ENCODE measurements around the gene CWC27.

GRCh38 chr5:64859881-64860280, 91.2 kb downstream of the CWC27 start:
- no peak for TF ChIP-seq CTCF (IDR thresholded peaks at IDR 0.05)
- TF ChIP-seq ZFX (IDR thresholded peaks at IDR 0.05; ENCODE audit: borderline replicate concordance), result no peak
